ENCODE data around the gene THADA. TPM values are rescaled to one million over a fixed set of nuclear protein-coding genes. Genes with fewer than 3 reads are reported as not detected.

Gene THADA
- total and polyA plus RNA-seq, 10 donors = 14.2 to 51.3 (median 40.0) TPM

- 80 to 100% (median 91%) methylated on average over 2 of the region's 2 CpGs for WGBS, 5 donors
- Histone ChIP-seq H3K4me3 (no peak overlapping the region), H3K27ac (peak overlapping the region in 3 of 8 donors; percentile 23 to 71 (median 68)), H3K9me3 (no peaks in the 10 kb centered on the region), H3K27me3 (replicated peaks in 1 of 7) (no peaks in the 10 kb centered on the region), H3K36me3 (peaks cover 0 to 33% (median 0%) of the 10 kb centered on the region in 6 donors), H3K4me1 (peaks cover 0 to 20% (median 9%) of the 10 kb centered on the region in 6 donors)
- no peak for DNase-seq
- no peak for TF ChIP-seq POLR2AphosphoS5 (IDR thresholded peaks at IDR 0.05)
- TF ChIP-seq CTCF (IDR thresholded peaks at IDR 0.05 in 8 of 11, conservative IDR thresholded peaks at IDR 0.05 in 3 of 11) = no peak
- no peak for TF ChIP-seq POLR2A (IDR thresholded peaks at IDR 0.05)
- intact Hi-C loops (cut with DNase I; ENCODE audit: low total_unique reads) = no loop called here
These were observed 269.6 kb downstream of the THADA start for GRCh38 chr2:43326101-43326825.

GRCh38 chr2:43325107-43325811, 270.6 kb downstream of the THADA start:
- DNase-seq = no peak
- intact Hi-C loops (cut with DNase I; ENCODE audit: low total_unique reads) = no loop called here

GRCh38 chr2:43324259-43325106, 271.4 kb downstream of the THADA start:
- DNase-seq = no peak
- H3K4me1 ChIP-seq = peaks cover 0 to 11% (median 0%) of the 10 kb centered on the region in 6 donors
- H3K9me3 ChIP-seq = no peaks in the 10 kb centered on the region
- H3K4me3 ChIP-seq = no peak overlapping the region
- H3K36me3 ChIP-seq = peaks cover 0 to 40% (median 3%) of the 10 kb centered on the region in 6 donors
- H3K27ac ChIP-seq = peak overlapping the region; percentile 7 to 71 (median 56)
- TF ChIP-seq CTCF (IDR thresholded peaks at IDR 0.05 in 8 of 11, conservative IDR thresholded peaks at IDR 0.05 in 3 of 11) (no peak), POLR2A (IDR thresholded peaks at IDR 0.05) (no peak), POLR2AphosphoS5 (IDR thresholded peaks at IDR 0.05) (no peak)
- 72 to 84% (median 78%) methylated on average over 8 of the region's 8 CpGs for WGBS, 5 donors
- intact Hi-C loops (cut with DNase I; ENCODE audit: low total_unique reads) = no loop called here
- no peaks in the 10 kb centered on the region for H3K27me3 ChIP-seq (replicated peaks in 1 of 7)

More at GRCh38 chr2:43325107-43325811, 270.6 kb downstream of the THADA start:
- 62 to 75% (median 71%) methylated on average over 2 of the region's 2 CpGs for WGBS, 5 donors
- Histone ChIP-seq H3K4me3 (no peak overlapping the region), H3K27me3 (replicated peaks in 1 of 7) (no peaks in the 10 kb centered on the region), H3K9me3 (no peaks in the 10 kb centered on the region), H3K27ac (peak overlapping the region in 7 of 8 donors; percentile 30 to 71 (median 58)), H3K36me3 (peaks cover 0 to 35% (median 0%) of the 10 kb centered on the region in 6 donors), H3K4me1 (peaks cover 0 to 11% (median 2%) of the 10 kb centered on the region in 6 donors)
- TF ChIP-seq CTCF (IDR thresholded peaks at IDR 0.05 in 8 of 11, conservative IDR thresholded peaks at IDR 0.05 in 3 of 11) = no peak
- no peak for TF ChIP-seq POLR2AphosphoS5 (IDR thresholded peaks at IDR 0.05)
- no peak for TF ChIP-seq POLR2A (IDR thresholded peaks at IDR 0.05)
